ENCODE measurements around the gene NUP85. TPM values are rescaled to one million over a fixed set of nuclear protein-coding genes. Genes with fewer than 3 reads are reported as not detected.
"Not testable (repeated sequence)": the region's sequence is repeated elsewhere in the genome, so short reads cannot be mapped to it uniquely, and the experiment has no call there.

Gene NUP85
- total RNA-seq, 1 donor from 2014 or later: 44.3 TPM

DNA sequence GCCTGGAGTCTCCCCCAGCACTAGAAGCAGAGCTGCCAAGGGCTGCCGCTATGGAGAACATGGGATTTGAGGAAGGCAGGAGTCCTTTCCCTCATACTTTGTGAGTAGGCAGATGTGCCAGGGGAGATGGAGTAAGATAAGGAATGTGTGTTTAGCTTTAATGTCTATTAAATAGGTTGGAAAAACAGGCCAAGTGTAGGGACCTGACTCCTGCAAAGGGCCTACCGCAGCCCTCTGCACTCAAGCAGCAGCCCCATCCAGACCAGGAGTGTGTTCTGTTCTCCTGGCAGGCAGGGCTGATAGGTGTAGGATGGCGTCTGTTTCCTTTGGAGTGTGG is 67.3 kb downstream of the NUP85 start:
- H4K20me1 ChIP-seq (ENCODE audit: insufficient read depth, low read length): peaks cover 7% of the 10 kb centered on the region
- DNase-seq (ENCODE audit: low read depth) (peak; percentile 41), FAIRE-seq (no peak)
- H3K79me2 ChIP-seq (ENCODE audit: insufficient read depth, low read length): no peaks in the 10 kb centered on the region
- H2AFZ ChIP-seq (ENCODE audit: low read depth, low read length): no peak overlapping the region
- Mint-ChIP-seq H3K4me3 (ENCODE audit: unreplicated experiment) (peak overlapping the region; percentile 54), H3K4me1 (ENCODE audit: low read depth, unreplicated experiment) (peaks cover 5% of the 10 kb centered on the region), H3K27ac (ENCODE audit: unreplicated experiment) (no peak overlapping the region), H3K27me3 (ENCODE audit: low read depth, unreplicated experiment) (no peaks in the 10 kb centered on the region), H3K36me3 (ENCODE audit: low read depth, unreplicated experiment) (peaks cover 4% of the 10 kb centered on the region), H3K9me3 (ENCODE audit: unreplicated experiment) (no peaks in the 10 kb centered on the region)
- H3K4me1 ChIP-seq (ENCODE audit: insufficient read depth, low read length): peaks cover 41% of the 10 kb centered on the region
- no peak overlapping the region for H3K4me3 ChIP-seq (ENCODE audit: insufficient read depth, low read depth, low read length)
- no peaks in the 10 kb centered on the region for H3K27me3 ChIP-seq (ENCODE audit: insufficient read depth, low read length)
- no peak overlapping the region for H3K27ac ChIP-seq (ENCODE audit: low read depth, low read length)
- no peaks in the 10 kb centered on the region for H3K9me3 ChIP-seq (ENCODE audit: insufficient read depth, low read depth, low read length)
- no peaks in the 10 kb centered on the region for H3K36me3 ChIP-seq (ENCODE audit: insufficient read depth, low read length)
- TF ChIP-seq EZH2 (IDR thresholded peaks at IDR 0.05; ENCODE audit: insufficient read depth, low read length): no peak
- TF ChIP-seq, protein P1, sequence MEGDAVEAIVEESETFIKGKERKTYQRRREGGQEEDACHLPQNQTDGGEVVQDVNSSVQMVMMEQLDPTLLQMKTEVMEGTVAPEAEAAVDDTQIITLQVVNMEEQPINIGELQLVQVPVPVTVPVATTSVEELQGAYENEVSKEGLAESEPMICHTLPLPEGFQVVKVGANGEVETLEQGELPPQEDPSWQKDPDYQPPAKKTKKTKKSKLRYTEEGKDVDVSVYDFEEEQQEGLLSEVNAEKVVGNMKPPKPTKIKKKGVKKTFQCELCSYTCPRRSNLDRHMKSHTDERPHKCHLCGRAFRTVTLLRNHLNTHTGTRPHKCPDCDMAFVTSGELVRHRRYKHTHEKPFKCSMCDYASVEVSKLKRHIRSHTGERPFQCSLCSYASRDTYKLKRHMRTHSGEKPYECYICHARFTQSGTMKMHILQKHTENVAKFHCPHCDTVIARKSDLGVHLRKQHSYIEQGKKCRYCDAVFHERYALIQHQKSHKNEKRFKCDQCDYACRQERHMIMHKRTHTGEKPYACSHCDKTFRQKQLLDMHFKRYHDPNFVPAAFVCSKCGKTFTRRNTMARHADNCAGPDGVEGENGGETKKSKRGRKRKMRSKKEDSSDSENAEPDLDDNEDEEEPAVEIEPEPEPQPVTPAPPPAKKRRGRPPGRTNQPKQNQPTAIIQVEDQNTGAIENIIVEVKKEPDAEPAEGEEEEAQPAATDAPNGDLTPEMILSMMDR (IDR thresholded peaks at IDR 0.05; ENCODE audit: insufficient read depth, low read depth, low read length): no peak
- H3K9ac ChIP-seq (ENCODE audit: low read length): no peak overlapping the region
- H3K4me2 ChIP-seq (ENCODE audit: low read length): peak overlapping the region; percentile 93

DNA sequence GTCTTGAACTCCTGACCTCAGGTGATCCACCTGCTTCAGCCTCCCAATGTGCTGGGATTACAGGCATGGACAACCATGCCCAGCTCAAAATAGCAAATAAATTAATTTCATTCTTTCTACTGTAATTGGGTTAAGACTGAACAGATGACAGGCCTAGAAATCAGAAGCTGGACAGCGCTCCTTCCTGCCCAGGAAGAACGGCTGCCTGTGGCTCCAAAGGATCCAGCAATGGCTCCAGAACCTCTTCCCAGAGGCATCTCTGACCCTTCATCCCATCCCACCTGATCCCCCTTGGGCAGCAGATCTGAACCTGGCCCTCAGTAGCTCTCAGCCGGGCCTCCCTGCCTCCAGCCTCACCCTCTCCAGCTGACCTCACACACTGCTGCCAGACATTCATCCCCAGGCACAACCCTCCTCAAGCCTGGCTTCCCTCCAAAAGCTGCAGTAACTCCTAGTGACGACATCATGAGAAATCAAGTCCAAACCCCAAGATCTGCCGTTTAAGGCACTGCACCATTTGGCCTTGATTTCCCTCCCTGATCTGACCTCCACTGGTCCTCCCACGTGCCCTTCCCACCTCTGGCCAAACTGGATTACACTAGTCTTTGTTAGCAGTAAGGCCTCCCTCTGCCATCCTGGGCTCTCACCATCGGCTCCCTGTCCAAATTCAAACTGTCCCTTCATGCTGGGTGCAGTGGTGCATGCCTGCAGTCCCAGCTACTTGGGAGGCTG is 68.7 kb downstream of the NUP85 start:
- Histone ChIP-seq H3K4me2 (ENCODE audit: low read length) (no peak overlapping the region), H3K79me2 (ENCODE audit: insufficient read depth, low read length) (no peaks in the 10 kb centered on the region), H3K27ac (ENCODE audit: low read depth, low read length) (no peak overlapping the region), H3K9ac (ENCODE audit: low read length) (no peak overlapping the region), H4K20me1 (ENCODE audit: insufficient read depth, low read length) (peaks cover 5% of the 10 kb centered on the region), H3K9me3 (ENCODE audit: insufficient read depth, low read depth, low read length) (no peaks in the 10 kb centered on the region), H3K36me3 (ENCODE audit: insufficient read depth, low read length) (no peaks in the 10 kb centered on the region), H3K4me1 (ENCODE audit: insufficient read depth, low read length) (peaks cover 41% of the 10 kb centered on the region), H2AFZ (ENCODE audit: low read depth, low read length) (no peak overlapping the region), H3K27me3 (ENCODE audit: insufficient read depth, low read length) (no peaks in the 10 kb centered on the region), H3K4me3 (ENCODE audit: insufficient read depth, low read depth, low read length) (no peak overlapping the region)
- H3K4me1 Mint-ChIP-seq (ENCODE audit: low read depth, unreplicated experiment): peaks cover 3% of the 10 kb centered on the region
- peak overlapping the region; percentile 48 for H3K4me3 Mint-ChIP-seq (ENCODE audit: unreplicated experiment)
- H3K27ac Mint-ChIP-seq (ENCODE audit: unreplicated experiment): peak overlapping the region; percentile 38
- TF ChIP-seq, protein P1 (IDR thresholded peaks at IDR 0.05; ENCODE audit: insufficient read depth, low read depth, low read length): no peak
- TF ChIP-seq EZH2 (IDR thresholded peaks at IDR 0.05; ENCODE audit: insufficient read depth, low read length): no peak
- H3K9me3 Mint-ChIP-seq (ENCODE audit: unreplicated experiment): no peaks in the 10 kb centered on the region
- peak; percentile 49 for DNase-seq (ENCODE audit: low read depth)
- H3K36me3 Mint-ChIP-seq (ENCODE audit: low read depth, unreplicated experiment): peaks cover 2% of the 10 kb centered on the region
- FAIRE-seq: no peak
- no peaks in the 10 kb centered on the region for H3K27me3 Mint-ChIP-seq (ENCODE audit: low read depth, unreplicated experiment)

DNA sequence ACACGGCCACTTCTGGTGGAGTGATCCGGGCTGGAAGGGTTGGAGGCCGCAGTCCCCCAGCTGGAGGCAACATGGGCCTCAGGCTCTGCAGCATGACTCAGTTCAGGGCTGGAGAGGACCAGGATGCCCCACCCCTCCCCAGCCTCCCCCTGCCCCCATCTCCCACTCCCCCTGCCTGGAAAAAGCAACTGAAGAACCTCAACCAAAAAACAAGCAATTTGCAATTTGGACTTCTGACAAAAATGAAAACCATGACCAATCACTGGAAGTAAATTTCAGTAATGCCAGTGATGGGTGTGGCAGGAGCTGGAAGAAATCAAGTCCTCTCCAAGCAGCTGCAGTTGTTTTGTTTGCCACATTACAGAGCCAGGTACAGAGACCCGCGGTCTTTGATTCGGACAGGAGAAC is 72.2 kb downstream of the NUP85 start:
- Histone ChIP-seq H3K79me2 (ENCODE audit: insufficient read depth, low read length) (no peaks in the 10 kb centered on the region), H3K27me3 (ENCODE audit: insufficient read depth, low read length) (no peaks in the 10 kb centered on the region), H4K20me1 (ENCODE audit: insufficient read depth, low read length) (peaks cover 5% of the 10 kb centered on the region), H3K4me2 (ENCODE audit: low read length) (peak overlapping the region; percentile 28), H3K9ac (ENCODE audit: low read length) (no peak overlapping the region), H3K27ac (ENCODE audit: low read depth, low read length) (no peak overlapping the region), H3K4me3 (ENCODE audit: insufficient read depth, low read depth, low read length) (no peak overlapping the region), H3K36me3 (ENCODE audit: insufficient read depth, low read length) (no peaks in the 10 kb centered on the region), H3K4me1 (ENCODE audit: insufficient read depth, low read length) (peaks cover 21% of the 10 kb centered on the region), H3K9me3 (ENCODE audit: insufficient read depth, low read depth, low read length) (no peaks in the 10 kb centered on the region), H2AFZ (ENCODE audit: low read depth, low read length) (no peak overlapping the region)
- H3K27ac Mint-ChIP-seq (ENCODE audit: unreplicated experiment): no peak overlapping the region
- no peaks in the 10 kb centered on the region for H3K36me3 Mint-ChIP-seq (ENCODE audit: low read depth, unreplicated experiment)
- no peaks in the 10 kb centered on the region for H3K9me3 Mint-ChIP-seq (ENCODE audit: unreplicated experiment)
- peaks cover 1% of the 10 kb centered on the region for H3K4me1 Mint-ChIP-seq (ENCODE audit: low read depth, unreplicated experiment)
- TF ChIP-seq, protein P1 (IDR thresholded peaks at IDR 0.05; ENCODE audit: insufficient read depth, low read depth, low read length): no peak
- TF ChIP-seq EZH2 (IDR thresholded peaks at IDR 0.05; ENCODE audit: insufficient read depth, low read length): no peak
- DNase-seq (ENCODE audit: low read depth) (peak; percentile 67), FAIRE-seq (no peak)
- H3K27me3 Mint-ChIP-seq (ENCODE audit: low read depth, unreplicated experiment): no peaks in the 10 kb centered on the region
- no peak overlapping the region for H3K4me3 Mint-ChIP-seq (ENCODE audit: unreplicated experiment)

DNA sequence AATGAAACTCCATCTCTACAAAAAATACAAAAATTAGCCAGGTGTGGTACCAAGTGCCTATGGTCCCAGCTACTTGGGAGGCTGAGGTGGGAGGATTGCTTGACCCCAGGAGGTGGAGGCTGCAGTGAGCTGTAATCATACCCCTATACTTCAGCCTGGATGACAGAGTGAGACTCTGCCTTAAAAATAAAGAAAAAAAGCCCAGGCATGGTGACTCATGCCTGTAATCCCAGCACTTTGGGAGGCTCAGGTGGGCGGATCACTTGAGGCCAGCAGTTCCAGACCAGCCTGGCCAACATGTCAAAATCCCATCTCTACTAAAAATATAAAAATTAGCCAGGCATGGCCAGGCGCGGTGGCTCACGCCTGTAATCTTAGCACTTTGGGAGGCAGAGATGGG is 74.7 kb downstream of the NUP85 start:
- H3K27me3 Mint-ChIP-seq (ENCODE audit: low read depth, unreplicated experiment); H2AFZ ChIP-seq (ENCODE audit: low read depth, low read length); H3K9me3 ChIP-seq (ENCODE audit: insufficient read depth, low read depth, low read length); FAIRE-seq; H3K79me2 ChIP-seq (ENCODE audit: insufficient read depth, low read length); H3K27me3 ChIP-seq (ENCODE audit: insufficient read depth, low read length); H3K4me1 Mint-ChIP-seq (ENCODE audit: low read depth, unreplicated experiment); H3K4me1 ChIP-seq (ENCODE audit: insufficient read depth, low read length); H3K4me3 Mint-ChIP-seq (ENCODE audit: unreplicated experiment); H3K9me3 Mint-ChIP-seq (ENCODE audit: unreplicated experiment); H3K27ac Mint-ChIP-seq (ENCODE audit: unreplicated experiment); H4K20me1 ChIP-seq (ENCODE audit: insufficient read depth, low read length); H3K4me2 ChIP-seq (ENCODE audit: low read length); H3K4me3 ChIP-seq (ENCODE audit: insufficient read depth, low read depth, low read length); H3K27ac ChIP-seq (ENCODE audit: low read depth, low read length); H3K36me3 Mint-ChIP-seq (ENCODE audit: low read depth, unreplicated experiment); H3K36me3 ChIP-seq (ENCODE audit: insufficient read depth, low read length); H3K9ac ChIP-seq (ENCODE audit: low read length); DNase-seq (ENCODE audit: low read depth): not testable (repeated sequence)
